AG20443 (cell line): ENCODE data around the gene SDR42E2.
"Not testable (repeated sequence)": the region's sequence is repeated elsewhere in the genome, so short reads cannot be mapped to it uniquely, and the experiment has no call there.

Experiments used
- DNase-seq: peaks from one replicate; pipeline ENCODE4 v3.0.0; 2012; ENCODE audit warnings: low spot score, mixed read lengths

Gene SDR42E2

DNA sequence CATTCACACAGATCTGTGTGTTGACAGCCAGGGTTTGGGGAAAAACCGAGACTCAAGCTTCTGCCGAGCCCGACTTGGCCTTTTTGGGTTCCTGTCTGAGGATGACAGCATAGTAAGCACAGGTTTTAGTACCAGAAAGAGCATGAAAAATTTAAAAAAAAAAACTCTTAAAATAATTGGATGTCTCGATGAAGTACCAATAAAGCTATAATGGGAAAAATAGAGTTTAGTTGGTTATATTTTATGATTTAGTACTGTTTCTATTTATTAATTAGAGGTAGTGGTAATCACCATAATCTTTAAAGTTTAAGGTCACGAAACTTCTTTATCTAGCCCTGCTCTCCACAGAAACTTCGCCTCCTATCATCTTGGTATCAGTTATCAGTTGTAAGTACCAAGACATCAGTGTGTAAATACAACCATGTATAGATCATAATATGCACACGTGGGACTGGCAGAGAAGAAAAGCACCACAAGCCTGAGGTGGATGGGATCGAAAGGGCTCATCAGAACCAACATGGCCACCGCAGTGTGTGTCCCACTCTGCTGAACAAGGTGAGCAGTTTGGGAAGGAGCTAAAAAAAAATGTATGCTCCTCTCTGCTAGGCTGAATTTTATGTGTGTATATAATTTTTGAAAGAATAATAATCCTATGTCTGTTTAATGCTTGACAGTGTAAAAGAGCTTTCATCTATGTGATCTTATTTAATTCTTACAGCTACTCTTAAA is 29.4 kb downstream of the SDR42E2 start:
- DNase-seq = no peak

- peak; percentile 82 for DNase-seq
Observed at GRCh38 chr16:22192261-22193062, 30.2 kb downstream of the SDR42E2 start.

GRCh38 chr16:22193063-22193411 is 30.7 kb downstream of the SDR42E2 start:
- DNase-seq = no peak

DNA sequence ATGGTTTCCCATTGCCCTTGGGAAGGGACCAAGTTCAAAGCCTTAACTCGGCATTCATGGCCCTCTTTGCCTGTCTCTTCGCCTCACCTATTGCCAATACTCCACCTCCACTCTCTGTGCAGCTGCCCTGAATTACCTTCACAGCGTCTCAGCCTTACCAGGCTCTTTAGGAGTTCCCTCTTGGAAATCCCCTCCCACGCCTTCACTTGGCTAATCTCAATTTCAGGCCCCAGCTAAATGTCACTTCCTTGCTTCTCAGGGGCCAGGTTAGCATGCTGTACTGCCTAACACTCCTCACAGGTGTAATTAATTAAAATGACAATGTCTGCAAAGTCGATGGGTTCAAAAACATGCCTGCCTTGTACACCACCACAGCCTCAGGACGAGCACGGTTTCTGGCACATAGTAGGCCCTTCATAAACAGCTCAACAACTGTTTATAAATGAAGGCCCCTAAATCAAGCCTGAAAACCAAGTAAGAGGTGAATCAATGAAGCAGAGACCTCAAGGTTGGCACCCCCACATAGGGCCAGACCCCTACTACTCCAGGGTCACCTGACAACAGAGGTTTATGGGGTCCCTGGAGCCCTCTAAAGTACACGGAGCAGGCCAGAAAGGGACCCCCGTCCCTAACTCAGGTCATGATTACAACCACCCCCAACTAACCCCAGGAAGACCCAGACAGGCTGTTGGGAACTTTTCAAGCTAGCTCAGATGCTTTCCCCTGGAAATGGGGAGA is 32.6 kb downstream of the SDR42E2 start:
- DNase-seq = no peak

DNA sequence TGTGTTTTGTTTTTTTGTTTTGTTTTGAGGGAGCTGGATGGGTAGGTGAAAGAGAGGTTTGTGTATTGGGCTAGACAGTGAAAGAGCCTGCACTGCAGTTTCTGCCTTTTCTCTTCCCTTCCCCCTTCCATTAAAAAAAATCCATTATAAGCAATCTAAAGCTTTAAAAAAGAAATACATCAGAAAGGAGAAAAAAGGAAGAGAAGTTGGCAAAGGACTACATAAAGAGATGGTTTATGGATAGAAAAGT is 33.1 kb downstream of the SDR42E2 start:
- no peak for DNase-seq

DNA sequence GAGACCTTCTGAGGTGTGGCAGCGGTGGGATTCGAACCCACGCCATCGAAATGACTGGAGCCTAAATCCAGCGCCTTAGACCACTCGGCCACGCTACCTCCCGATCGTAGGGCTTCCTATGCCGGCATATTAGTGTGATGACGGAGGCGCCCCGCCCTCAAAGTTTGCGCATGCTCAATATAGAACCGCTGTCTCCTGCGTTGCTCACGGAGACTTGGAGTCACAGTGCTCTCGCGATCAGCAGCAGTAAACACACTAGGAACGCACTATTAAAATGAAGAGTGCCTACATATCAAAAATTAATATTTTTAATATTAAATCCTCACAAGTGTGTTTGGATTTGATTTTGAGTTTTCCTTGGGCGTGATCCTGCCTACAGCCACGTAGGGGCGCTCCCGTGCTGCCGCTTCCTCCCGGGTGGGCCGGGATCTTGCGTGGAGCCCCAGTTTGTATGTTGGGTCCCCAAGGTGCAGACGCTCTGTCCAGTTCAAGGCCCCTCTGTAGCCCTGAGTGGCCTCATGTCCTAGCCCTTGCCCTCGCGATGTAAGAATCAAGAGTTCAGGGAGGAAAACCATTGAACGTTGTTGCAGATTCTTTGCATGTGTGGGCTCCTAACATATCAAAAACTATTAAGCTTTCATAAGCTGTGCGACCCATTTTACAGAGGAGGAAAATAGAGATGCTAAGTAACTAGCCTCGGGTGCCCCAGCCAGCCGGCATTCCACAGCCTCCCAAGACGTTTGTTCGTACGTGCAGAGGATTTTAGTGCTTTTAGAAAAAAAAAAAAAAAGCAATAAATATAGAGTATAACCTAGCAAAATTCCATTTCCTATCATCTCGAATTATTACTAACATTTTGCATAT is 33.6 kb downstream of the SDR42E2 start:
- DNase-seq = peak; percentile 85

DNA sequence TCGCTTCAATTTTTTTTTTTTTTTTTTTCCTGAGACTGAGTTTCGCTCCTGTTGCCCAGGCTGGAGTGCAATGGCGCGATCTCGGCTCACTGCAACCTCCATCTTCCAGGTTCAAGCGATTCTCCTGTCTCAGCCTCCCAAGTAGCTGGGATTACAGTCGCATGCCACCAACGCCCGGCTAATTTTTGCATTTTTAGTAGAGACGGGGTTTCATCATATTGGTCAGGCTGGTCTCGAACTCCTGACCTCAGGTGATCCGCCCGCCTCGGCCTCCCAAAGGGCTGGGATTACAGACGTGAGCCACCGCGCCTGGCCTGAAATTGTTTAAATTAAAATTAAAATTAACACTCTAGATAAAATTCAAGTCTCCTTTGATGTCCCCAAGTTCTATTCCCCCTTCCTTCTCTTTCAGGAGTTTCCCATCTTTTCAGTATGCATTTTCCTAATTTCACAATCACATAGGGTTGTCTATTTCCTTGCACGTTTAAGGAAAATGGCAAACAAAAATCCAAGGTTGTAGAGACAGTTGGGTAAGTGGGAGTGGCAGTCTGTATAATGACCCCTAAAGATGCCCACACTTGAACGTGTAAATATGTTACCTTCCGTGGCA is 34.4 kb downstream of the SDR42E2 start:
- not testable (repeated sequence) for DNase-seq

GRCh38 chr16:22198547-22199293 is 36.4 kb downstream of the SDR42E2 start:
- no peak for DNase-seq

GRCh38 chr16:22202261-22202637 is 39.9 kb downstream of the SDR42E2 start:
- DNase-seq = no peak

- DNase-seq = no peak
Observed at GRCh38 chr16:22203091-22203490, 40.8 kb downstream of the SDR42E2 start.

GRCh38 chr16:22204091-22204655 is 41.9 kb downstream of the SDR42E2 start:
- no peak for DNase-seq

GRCh38 chr16:22205577-22206012 is 43.3 kb downstream of the SDR42E2 start:
- DNase-seq = no peak

GRCh38 chr16:22206013-22206841 is 43.9 kb downstream of the SDR42E2 start, which contains the start of gene EEF2K:
EEF2K (plus strand) TSS chr16:22206278; CDS start chr16:22225730, 19,452 bp downstream.
- DNase-seq = peak; percentile 96

- DNase-seq = peak; percentile 76
Observed at GRCh38 chr16:22206842-22207714, 44.8 kb downstream of the SDR42E2 start.

- DNase-seq = no peak
Observed at GRCh38 chr16:22207715-22208360, 45.5 kb downstream of the SDR42E2 start.

DNA sequence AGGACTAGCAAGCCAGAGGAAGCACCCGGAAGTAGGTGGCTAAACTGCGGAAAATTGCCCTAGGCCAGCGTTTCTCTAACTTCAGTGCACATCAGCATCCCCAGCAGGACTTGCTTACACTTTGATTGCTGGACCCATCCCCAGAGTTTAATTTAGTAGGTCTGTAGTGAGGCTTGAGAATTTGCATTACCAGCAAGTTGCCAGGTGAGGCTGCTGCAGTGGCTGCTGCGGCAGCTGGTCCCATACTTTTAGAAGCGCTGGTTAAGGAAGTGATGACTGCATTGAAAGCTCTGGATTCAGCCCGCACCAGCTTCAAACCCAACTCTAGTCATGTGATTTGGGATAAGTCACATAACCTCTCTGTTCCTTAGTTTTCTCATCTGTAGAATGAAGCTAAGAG is 48.0 kb downstream of the SDR42E2 start:
- no peak for DNase-seq

DNA sequence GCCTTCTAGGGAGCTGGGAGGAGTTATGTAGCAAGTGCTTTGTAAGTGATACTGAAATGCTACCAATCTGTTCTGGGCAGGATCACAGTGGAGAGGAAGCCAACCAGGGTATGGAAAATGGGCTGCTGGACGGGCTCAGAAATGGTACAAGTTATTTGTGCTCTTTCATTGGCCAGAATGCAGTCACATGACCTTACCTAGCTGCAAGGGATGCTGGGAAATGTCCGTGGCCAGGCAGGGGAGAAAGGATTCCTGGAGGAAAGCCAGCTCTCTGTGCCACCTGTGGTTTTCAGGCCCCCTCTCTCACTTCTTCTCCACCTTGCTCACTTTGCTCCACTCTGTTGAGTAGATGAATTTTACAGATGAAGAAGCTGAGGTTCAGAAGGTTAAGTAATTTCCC is 48.5 kb downstream of the SDR42E2 start:
- no peak for DNase-seq

DNA sequence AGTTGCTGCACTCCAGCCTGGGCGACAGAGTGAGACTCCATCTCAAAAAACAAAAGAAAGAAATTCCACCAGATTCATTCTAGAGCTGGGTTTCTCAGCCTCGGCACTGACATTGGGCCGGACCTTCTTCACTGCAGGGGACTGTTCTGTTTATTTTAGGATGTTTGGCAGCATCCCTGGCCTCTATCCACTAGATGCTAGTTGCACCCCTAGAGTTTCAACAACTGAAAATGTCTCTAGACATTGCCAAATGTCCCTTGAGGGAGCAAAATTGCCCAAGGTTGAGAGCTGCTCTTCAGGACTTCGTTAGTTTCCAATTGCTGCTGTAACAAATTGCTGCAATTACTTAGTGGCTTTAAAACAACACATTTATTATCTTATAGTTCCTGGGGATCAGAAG is 50.9 kb downstream of the SDR42E2 start:
- no peak for DNase-seq
